Adipose tissue (tissue), 3 donors: Measurements from ENCODE around the gene PDE3A. TPM values are rescaled to one million over a fixed set of nuclear protein-coding genes. Genes with fewer than 3 reads are reported as not detected.
"Not testable (repeated sequence)": the region's sequence is repeated elsewhere in the genome, so short reads cannot be mapped to it uniquely, and the experiment has no call there.

Experiments used
- H3K27ac ChIP-seq: one replicate; pipeline ENCODE4 v1.5.1; 2013; ENCODE audit warnings: low read depth, low read length
- WGBS, 3 donors: extraction: QIAGEN DNeasy Blood & Tissue Kit; methylation state at CpG; one replicate each; pipeline ENCODE4 v1.1.7; 2013; 5-methylcytosine and 5-hydroxymethylcytosine counted together
- polyA plus RNA-seq, 3 donors: library from polyadenylated mRNA; stranded (reverse); fragments of 200-250 nt; gene quantifications; one replicate each; pipeline ENCODE4 v1.2.3, GENCODE V29; 2013
- donor health status: healthy with polysubstance abuse.
- donor health status: Bipolar disorder and iron deficiency.
- donor health status: healthy.

The PDE3A gene
- polyA plus RNA-seq, 3 donors = 2.0 to 4.8 (median 3.5) TPM

GRCh38 chr12:20604408-20605067 is 236.2 kb downstream of the PDE3A start:
- H3K27ac ChIP-seq = no peak overlapping the region
- 59 to 77% (median 69%) methylated on average over 3 of the region's 3 CpGs for WGBS, 3 donors

DNA sequence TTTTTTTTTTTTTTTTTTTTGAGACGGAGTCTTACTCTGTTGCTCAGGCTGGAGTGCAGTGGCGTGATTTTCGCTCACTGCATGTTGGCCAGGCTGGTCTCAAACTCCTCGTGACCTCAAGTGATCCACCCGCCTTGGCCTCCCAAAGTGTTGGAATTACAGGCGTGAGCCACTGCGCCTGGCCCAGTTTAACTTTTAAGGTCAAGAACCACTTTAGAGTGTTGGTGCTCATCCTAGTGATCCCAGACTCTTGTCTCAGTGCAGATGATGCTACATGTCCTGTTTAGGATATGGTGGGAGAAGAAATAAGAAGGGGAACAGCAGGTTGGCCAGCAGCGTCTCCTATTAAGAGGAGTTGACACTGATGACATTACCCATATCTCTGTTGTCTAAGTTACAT is 246.7 kb downstream of the PDE3A start:
- 92 to 95% (median 94%) methylated on average over 7 to 8 of the region's 8 CpGs for WGBS, 3 donors
- H3K27ac ChIP-seq = not testable (repeated sequence)

DNA sequence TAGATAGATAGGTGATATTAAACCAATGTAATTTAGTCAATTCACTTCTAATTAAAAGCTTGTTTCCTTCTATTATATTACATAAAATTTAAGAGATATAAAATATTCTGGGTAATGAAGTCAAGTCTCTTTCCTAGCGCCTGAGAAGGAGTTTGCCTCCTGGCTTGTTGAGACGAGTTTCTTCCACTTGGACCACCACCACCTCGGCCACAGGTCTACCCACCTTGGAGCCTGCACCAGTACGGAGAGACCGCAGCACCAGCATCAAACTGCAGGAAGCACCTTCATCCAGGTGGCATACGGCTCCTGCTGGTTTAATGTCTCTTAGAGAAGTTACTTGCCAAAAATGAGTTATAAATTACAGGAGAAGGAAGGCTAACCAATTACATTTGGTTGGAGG is 247.8 kb downstream of the PDE3A start:
- 91 to 97% (median 94%) methylated on average over 6 of the region's 6 CpGs for WGBS, 3 donors
- H3K27ac ChIP-seq = no peak overlapping the region

DNA sequence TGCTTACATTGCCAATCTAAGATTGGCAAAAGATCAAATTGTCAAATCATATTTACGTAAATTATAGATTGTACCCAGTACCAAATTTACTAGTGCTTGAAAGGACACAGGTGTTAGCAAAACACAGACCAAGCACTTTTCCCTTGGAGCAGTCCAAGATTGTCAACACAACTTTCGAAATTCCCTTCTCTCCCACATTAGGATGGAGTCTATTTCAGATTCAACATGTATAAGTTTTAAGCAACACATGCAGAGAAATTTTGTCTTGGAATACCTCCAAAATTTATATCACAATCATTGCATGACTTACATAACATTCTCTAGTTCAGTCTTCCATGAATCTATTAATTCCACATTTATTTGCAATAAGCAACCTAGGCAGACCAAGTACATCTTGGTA is 251.9 kb downstream of the PDE3A start:
- 48 to 85% (median 74%) methylated on average over 2 of the region's 2 CpGs for WGBS, 3 donors

GRCh38 chr12:20624718-20625117 is 256.4 kb downstream of the PDE3A start:
- 67 to 87% (median 82%) methylated on average over 5 of the region's 5 CpGs for WGBS, 3 donors
- no peak overlapping the region for H3K27ac ChIP-seq

More for the DNA sequence above, 251.9 kb downstream of the PDE3A start:
- H3K27ac ChIP-seq = no peak overlapping the region

- no peak overlapping the region for H3K27ac ChIP-seq
- WGBS, 3 donors = 69 to 83% (median 79%) methylated on average over 2 of the region's 2 CpGs
Measured at GRCh38 chr12:20625531-20625930, 257.2 kb downstream of the PDE3A start.

- 67 to 91% (median 68%) methylated on average over 1 of the region's 1 CpG for WGBS, 3 donors
- H3K27ac ChIP-seq = no peak overlapping the region
Measured at GRCh38 chr12:20627001-20627588, 258.8 kb downstream of the PDE3A start.

- WGBS, 3 donors = 70 to 83% (median 80%) methylated on average over 9 of the region's 9 CpGs
- no peak overlapping the region for H3K27ac ChIP-seq
Measured at GRCh38 chr12:20628226-20628787, 260.0 kb downstream of the PDE3A start.

DNA sequence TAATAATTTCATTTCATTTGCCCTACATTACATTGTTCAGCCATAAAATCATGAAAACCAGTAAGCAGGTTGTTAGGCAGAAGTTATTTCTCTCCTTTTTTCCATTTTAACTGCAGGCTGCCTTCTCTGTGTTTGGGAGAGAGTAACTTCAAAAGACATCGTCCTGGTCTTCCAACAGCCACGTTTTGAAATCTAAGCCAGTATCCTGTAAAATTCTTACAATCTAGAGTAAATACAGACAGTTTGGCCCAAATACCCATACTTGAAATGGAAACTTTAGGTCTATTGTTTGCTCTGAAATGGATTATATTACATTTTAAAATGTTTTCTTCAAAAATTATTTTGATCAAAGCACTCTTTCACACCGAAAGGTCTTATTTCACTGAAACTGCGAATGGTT is 260.7 kb downstream of the PDE3A start:
- 31 to 65% (median 58%) methylated on average over 4 of the region's 4 CpGs for WGBS, 3 donors
- no peak overlapping the region for H3K27ac ChIP-seq

DNA sequence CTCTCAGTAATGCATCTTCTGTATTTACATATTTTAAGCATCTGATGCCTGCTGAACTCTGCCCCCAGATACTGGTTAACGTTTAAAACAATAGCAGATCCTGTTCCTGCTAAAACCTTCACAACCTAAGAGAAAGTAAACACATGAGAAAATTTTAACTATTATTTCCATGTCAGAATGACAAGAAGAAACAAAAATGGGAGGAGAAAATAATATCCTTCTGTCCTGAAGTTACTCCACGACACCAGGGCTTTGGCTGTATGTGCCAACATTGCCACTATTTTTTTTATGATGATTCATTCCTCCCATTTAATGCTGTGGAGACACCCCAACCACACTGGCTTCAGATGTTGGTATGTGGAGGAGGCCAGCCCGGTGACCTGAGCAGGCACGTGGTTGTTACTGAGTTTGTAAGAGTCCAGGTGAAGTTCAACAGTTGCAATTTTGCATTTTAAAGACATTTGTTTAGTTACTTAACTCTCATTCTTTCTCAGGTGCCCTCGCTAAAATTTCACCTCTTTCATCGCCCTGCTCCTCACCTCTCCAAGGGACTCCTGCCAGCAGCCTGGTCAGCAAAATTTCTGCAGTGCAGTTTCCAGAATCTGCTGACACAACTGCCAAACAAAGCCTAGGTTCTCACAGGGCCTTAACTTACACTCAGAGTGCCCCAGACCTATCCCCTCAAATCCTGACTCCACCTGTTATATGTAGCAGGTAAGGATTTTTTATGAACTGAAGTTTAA is 261.2 kb downstream of the PDE3A start:
- WGBS, 3 donors = 34 to 65% (median 64%) methylated on average over 6 of the region's 6 CpGs
- no peak overlapping the region for H3K27ac ChIP-seq

DNA sequence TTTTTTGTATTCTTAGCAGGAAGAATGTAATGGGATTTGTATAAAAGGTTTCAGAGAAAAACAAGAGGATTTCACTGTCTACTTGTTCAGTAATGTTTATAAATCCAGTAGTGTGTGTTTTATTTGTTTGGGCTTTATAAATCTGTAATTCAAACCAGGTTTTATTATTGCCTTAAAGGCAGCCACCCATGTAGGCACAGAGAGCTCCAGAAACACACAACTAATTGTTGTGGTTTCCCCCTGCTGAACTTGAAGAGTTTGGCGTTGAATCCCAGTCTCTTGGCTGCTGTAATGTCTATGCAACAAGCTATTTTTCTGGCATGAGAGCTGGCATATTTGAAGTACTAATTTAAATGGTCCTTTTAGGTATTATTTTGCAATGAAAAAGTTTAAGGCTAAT is 263.4 kb downstream of the PDE3A start:
- 65 to 83% (median 79%) methylated on average over 1 of the region's 1 CpG for whole genome bisulfite sequencing, 3 donors
- no peak overlapping the region for H3K27ac ChIP-seq

DNA sequence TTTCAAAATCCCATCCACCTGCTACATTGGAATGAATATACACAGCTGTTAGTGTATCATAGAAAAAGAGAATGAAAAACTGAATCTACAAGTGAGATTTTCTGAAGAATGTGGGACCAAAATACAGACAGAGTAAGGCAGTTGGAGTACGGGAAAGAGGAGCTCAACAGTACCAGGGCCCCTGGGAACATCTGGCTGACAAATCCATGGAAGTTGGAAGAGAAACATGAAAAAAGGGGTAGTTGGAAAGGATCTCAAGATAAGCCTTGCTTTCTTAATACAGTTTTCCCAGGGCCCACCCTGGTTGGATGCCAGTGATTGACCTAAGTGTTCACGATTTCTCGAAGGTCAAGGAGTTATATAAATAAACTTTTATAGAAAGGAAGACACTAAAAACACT is 272.8 kb downstream of the PDE3A start:
- no peak overlapping the region for H3K27ac ChIP-seq
- WGBS, 3 donors = 71 to 78% (median 73%) methylated on average over 3 of the region's 3 CpGs

GRCh38 chr12:20643822-20644221 is 275.5 kb downstream of the PDE3A start:
- no peak overlapping the region for H3K27ac ChIP-seq
- WGBS, 3 donors = 92 to 93% (median 93%) methylated on average over 2 of the region's 2 CpGs

- H3K27ac ChIP-seq = no peak overlapping the region
Measured at GRCh38 chr12:20646239-20646827, 278.0 kb downstream of the PDE3A start.

GRCh38 chr12:20653871-20654270 is 285.5 kb downstream of the PDE3A start:
- whole genome bisulfite sequencing, 3 donors = 84 to 96% (median 91%) methylated on average over 2 of the region's 2 CpGs

More at GRCh38 chr12:20646239-20646827, 278.0 kb downstream of the PDE3A start:
- WGBS, 3 donors = 46 to 70% (median 67%) methylated on average over 3 of the region's 3 CpGs

GRCh38 chr12:20656600-20656999 is 288.3 kb downstream of the PDE3A start:
- H3K27ac ChIP-seq = no peak overlapping the region
- WGBS, 3 donors = 28 to 44% (median 30%) methylated on average over 1 of the region's 1 CpG

More at GRCh38 chr12:20653871-20654270, 285.5 kb downstream of the PDE3A start:
- no peak overlapping the region for H3K27ac ChIP-seq

GRCh38 chr12:20657496-20657895 is 289.2 kb downstream of the PDE3A start:
- no peak overlapping the region for H3K27ac ChIP-seq
- WGBS, 3 donors = 69 to 92% (median 82%) methylated on average over 2 of the region's 2 CpGs

DNA sequence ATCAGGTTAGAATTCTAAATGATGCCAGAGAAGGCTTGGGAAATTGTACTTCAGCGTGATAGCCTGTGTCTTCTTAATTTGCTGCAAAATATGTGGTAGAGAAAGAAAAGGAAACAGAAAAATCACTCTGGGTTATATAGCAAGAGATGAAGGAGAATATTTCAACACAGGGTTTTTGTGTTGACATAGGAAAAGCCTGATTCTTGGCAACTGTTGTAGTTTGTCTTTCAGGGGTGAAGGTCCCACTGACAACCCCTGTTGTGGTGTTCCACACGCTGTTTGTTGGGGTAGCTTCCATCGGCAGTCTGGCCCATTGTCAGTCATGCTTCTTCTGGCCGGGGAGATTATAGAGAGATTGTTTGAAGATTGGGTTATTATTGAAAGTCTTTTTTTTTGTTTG is 313.0 kb downstream of the PDE3A start:
- H3K27ac ChIP-seq = no peak overlapping the region
- 67 to 84% (median 80%) methylated on average over 4 of the region's 4 CpGs for WGBS, 3 donors

DNA sequence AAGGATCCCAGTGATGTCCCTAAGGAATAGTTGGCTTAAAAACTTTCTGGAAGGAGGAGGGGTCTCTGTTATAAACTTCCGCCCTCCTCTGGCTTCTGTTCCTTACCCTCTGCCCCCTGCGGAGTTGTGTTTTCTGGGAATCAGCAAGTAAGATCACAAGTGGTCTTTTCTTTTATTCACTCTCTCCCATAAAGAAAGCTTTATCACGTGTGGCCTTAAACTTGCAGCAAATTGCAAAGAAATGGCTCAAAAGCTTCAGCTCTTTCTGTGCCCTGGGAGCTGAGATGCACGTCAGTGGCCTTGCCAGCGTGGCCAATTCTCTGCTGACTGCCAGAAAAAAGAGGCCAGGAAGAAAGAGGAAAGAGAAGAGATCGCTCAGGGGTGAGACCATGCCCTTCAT is 326.9 kb downstream of the PDE3A start, which contains the start of gene SLCO1C1:
Gene SLCO1C1 (plus strand): TSS at position 101 of the 400 bp plus-strand sequence. CDS start 4,245 bp downstream, outside the sequence.
- 37 to 66% (median 54%) methylated on average over 6 of the region's 6 CpGs for WGBS, 3 donors
- H3K27ac ChIP-seq = no peak within 1 kb of the TSS
